ENCODE data around the gene GRIFIN.

DNA sequence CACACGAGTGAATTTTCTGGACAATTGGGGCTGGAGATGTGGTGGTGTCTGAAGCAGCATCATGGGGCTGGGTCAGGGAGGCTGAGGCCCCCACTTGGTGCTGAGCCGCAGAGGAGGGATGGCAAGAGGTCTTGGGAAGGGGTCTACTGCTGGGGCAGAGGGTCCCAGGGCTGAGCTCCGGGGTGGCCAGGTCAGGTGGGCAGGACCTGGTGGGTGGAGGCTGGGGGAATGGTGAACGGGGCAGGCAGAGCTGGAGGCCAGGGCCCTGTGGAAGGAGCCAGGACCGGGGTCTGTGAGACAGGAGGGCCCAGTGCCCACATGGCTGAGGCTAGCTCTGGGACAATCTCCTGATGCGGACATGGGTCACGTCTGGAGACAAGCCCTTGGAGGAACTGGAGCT is 23.0 kb upstream of the GRIFIN start:
- TF ChIP-seq RAD21 (conservative IDR thresholded peaks at IDR 0.05 in 1 of 2, IDR thresholded peaks at IDR 0.05 in 1 of 2) (no peak), RNF2 (IDR thresholded peaks at IDR 0.05; ENCODE audit: borderline replicate concordance, low read depth) (no peak), FOSL2 (IDR thresholded peaks at IDR 0.05) (no peak), FOSL2 (CRISPR knock-in tag; IDR thresholded peaks at IDR 0.05) (no peak), CBX2 (IDR thresholded peaks at IDR 0.05; ENCODE audit: borderline replicate concordance, low read depth) (no peak), EP300 (IDR thresholded peaks at IDR 0.05) (no peak), CBX8 (IDR thresholded peaks at IDR 0.05) (no peak), HOXB13 (CRISPR knock-in tag; IDR thresholded peaks at IDR 0.05; ENCODE audit: low read depth) (no peak), CHD2 (IDR thresholded peaks at IDR 0.05; ENCODE audit: low read length, partially characterized antibody) (no peak), RFX5 (IDR thresholded peaks at IDR 0.05) (no peak), KDM5A (IDR thresholded peaks at IDR 0.05) (no peak), TP53 (CRISPR knock-in tag; IDR thresholded peaks at IDR 0.05) (no peak)
- TF ChIP-seq, protein P1, sequence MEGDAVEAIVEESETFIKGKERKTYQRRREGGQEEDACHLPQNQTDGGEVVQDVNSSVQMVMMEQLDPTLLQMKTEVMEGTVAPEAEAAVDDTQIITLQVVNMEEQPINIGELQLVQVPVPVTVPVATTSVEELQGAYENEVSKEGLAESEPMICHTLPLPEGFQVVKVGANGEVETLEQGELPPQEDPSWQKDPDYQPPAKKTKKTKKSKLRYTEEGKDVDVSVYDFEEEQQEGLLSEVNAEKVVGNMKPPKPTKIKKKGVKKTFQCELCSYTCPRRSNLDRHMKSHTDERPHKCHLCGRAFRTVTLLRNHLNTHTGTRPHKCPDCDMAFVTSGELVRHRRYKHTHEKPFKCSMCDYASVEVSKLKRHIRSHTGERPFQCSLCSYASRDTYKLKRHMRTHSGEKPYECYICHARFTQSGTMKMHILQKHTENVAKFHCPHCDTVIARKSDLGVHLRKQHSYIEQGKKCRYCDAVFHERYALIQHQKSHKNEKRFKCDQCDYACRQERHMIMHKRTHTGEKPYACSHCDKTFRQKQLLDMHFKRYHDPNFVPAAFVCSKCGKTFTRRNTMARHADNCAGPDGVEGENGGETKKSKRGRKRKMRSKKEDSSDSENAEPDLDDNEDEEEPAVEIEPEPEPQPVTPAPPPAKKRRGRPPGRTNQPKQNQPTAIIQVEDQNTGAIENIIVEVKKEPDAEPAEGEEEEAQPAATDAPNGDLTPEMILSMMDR (IDR thresholded peaks at IDR 0.05), result no peak
- TF ChIP-seq, protein P2, sequence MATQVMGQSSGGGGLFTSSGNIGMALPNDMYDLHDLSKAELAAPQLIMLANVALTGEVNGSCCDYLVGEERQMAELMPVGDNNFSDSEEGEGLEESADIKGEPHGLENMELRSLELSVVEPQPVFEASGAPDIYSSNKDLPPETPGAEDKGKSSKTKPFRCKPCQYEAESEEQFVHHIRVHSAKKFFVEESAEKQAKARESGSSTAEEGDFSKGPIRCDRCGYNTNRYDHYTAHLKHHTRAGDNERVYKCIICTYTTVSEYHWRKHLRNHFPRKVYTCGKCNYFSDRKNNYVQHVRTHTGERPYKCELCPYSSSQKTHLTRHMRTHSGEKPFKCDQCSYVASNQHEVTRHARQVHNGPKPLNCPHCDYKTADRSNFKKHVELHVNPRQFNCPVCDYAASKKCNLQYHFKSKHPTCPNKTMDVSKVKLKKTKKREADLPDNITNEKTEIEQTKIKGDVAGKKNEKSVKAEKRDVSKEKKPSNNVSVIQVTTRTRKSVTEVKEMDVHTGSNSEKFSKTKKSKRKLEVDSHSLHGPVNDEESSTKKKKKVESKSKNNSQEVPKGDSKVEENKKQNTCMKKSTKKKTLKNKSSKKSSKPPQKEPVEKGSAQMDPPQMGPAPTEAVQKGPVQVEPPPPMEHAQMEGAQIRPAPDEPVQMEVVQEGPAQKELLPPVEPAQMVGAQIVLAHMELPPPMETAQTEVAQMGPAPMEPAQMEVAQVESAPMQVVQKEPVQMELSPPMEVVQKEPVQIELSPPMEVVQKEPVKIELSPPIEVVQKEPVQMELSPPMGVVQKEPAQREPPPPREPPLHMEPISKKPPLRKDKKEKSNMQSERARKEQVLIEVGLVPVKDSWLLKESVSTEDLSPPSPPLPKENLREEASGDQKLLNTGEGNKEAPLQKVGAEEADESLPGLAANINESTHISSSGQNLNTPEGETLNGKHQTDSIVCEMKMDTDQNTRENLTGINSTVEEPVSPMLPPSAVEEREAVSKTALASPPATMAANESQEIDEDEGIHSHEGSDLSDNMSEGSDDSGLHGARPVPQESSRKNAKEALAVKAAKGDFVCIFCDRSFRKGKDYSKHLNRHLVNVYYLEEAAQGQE (IDR thresholded peaks at IDR 0.05), result no peak

Data from A549 (cell line).